Measurements from ENCODE around the gene UCN2.
"Not testable (repeated sequence)": the region's sequence is repeated elsewhere in the genome, so short reads cannot be mapped to it uniquely, and the experiment has no call there.

UCN2 gene

GRCh38 chr3:48561045-48561736 lies 2.4 kb downstream of the UCN2 start:
- DNase-seq (ENCODE audit: low read depth, low spot score) = no peak

GRCh38 chr3:48560648-48561018 lies 2.9 kb downstream of the UCN2 start:
- no peak for DNase-seq (ENCODE audit: low read depth, low spot score)

GRCh38 chr3:48558493-48559134 lies 5.0 kb downstream of the UCN2 start:
- DNase-seq (ENCODE audit: low read depth, low spot score) = no peak

- DNase-seq (ENCODE audit: low read depth, low spot score) = peak; percentile 98
Observed at GRCh38 chr3:48556796-48557626, 6.6 kb downstream of the UCN2 start, which contains the start of gene PFKFB4. TSS of gene PFKFB4 (minus strand) at chr3:48556803. CDS start at chr3:48556777, 26 bp downstream.

- DNase-seq (ENCODE audit: low read depth, low spot score) = no peak
Observed at GRCh38 chr3:48555949-48556795, 7.4 kb downstream of the UCN2 start.

- no peak for DNase-seq (ENCODE audit: low read depth, low spot score)
Observed at GRCh38 chr3:48555231-48555948, 8.2 kb downstream of the UCN2 start.

GRCh38 chr3:48553886-48554845 lies 9.4 kb downstream of the UCN2 start:
- DNase-seq (ENCODE audit: low read depth, low spot score) = no peak

GRCh38 chr3:48553361-48553760 lies 10.2 kb downstream of the UCN2 start:
- DNase-seq (ENCODE audit: low read depth, low spot score) = no peak

GRCh38 chr3:48552111-48552951 lies 11.2 kb downstream of the UCN2 start:
- DNase-seq (ENCODE audit: low read depth, low spot score) = no peak

GRCh38 chr3:48551651-48552050 lies 11.9 kb downstream of the UCN2 start:
- not testable (repeated sequence) for DNase-seq (ENCODE audit: low read depth, low spot score)

GRCh38 chr3:48548729-48549705 lies 14.6 kb downstream of the UCN2 start:
- peak; percentile 83 for DNase-seq (ENCODE audit: low read depth, low spot score)

GRCh38 chr3:48548126-48548525 lies 15.5 kb downstream of the UCN2 start:
- DNase-seq (ENCODE audit: low read depth, low spot score) = no peak

- no peak for DNase-seq (ENCODE audit: low read depth, low spot score)
Observed at GRCh38 chr3:48546203-48546829, 17.3 kb downstream of the UCN2 start.

GRCh38 chr3:48544141-48544540 lies 19.4 kb downstream of the UCN2 start:
- DNase-seq (ENCODE audit: low read depth, low spot score) = no peak

GRCh38 chr3:48543271-48543866 lies 20.2 kb downstream of the UCN2 start:
- DNase-seq (ENCODE audit: low read depth, low spot score) = no peak

- DNase-seq (ENCODE audit: low read depth, low spot score) = no peak
Observed at GRCh38 chr3:48538451-48538850, 25.1 kb downstream of the UCN2 start.

GRCh38 chr3:48536785-48537184 lies 26.8 kb downstream of the UCN2 start:
- no peak for DNase-seq (ENCODE audit: low read depth, low spot score)

All from activated naive CD8-positive, alpha-beta T cell treated with anti-CD3 and anti-CD28 coated beads, Interleukin-2, amount 50 U/mL, for 16 hours (primary cell).